Spleen (tissue), 11 donors: Measurements from ENCODE around the gene BRSK2. TPM values are rescaled to one million over a fixed set of nuclear protein-coding genes. Genes with fewer than 3 reads are reported as not detected.

Source experiments
- DNase-seq: peaks from one replicate; pipeline ENCODE4 v3.0.0-alpha.2; 2020
- H3K27ac ChIP-seq, 8 donors: fragments of 200-600 bp; sonication (generic) in 7 of 8; 1 replicate in 4 of 8; 2 replicates in 4 of 8; pipeline versions ENCODE4 v1.5.0 to v1.8.0; 2016 to 2021; ENCODE audit warnings: inconsistent platforms in 4 of 8, mild to moderate bottlenecking in 4 of 8, moderate library complexity in 1 of 8
- H3K27me3 ChIP-seq, 7 donors: fragments of 200-600 bp; sonication (generic) in 6 of 7; replicated peaks in 1 of 7; 1 replicate in 4 of 7; 2 replicates in 3 of 7; pipeline versions ENCODE4 v1.5.0 to v1.8.0; 2016 to 2021; ENCODE audit warnings: inconsistent platforms in 3 of 7, mild to moderate bottlenecking in 1 of 7
- H3K36me3 ChIP-seq, 6 donors: fragments of 200-600 bp; sonication (generic) in 5 of 6; 1 replicate in 4 of 6; 2 replicates in 2 of 6; pipeline versions ENCODE4 v1.5.0 to v1.8.0; 2016 to 2021; ENCODE audit warnings: inconsistent platforms in 2 of 6
- H3K4me1 ChIP-seq, 6 donors: fragments of 200-600 bp; sonication (generic) in 5 of 6; 1 replicate in 3 of 6; 2 replicates in 3 of 6; pipeline versions ENCODE4 v1.5.0 to v1.8.0; 2016 to 2021; ENCODE audit warnings: inconsistent platforms in 3 of 6
- H3K4me3 ChIP-seq, 8 donors: fragments of 200-600 bp; sonication (generic) in 7 of 8; 1 replicate in 4 of 8; 2 replicates in 4 of 8; pipeline versions ENCODE4 v1.5.0 to v1.8.0; 2016 to 2021; ENCODE audit warnings: inconsistent platforms in 4 of 8, mild to moderate bottlenecking in 4 of 8, moderate library complexity in 2 of 8
- H3K9me3 ChIP-seq, 8 donors: fragments of 200-600 bp; sonication (generic) in 7 of 8; 1 replicate in 4 of 8; 2 replicates in 4 of 8; pipeline versions ENCODE4 v1.5.0 to v1.8.0; 2016 to 2021; ENCODE audit warnings: inconsistent platforms in 4 of 8
- CTCF ChIP-seq, 11 experiments: fragments of 200-600 bp in 7 of 11; fragments of 450-650 bp in 4 of 11; sonication (generic) in 4 of 11; IDR thresholded peaks in 8 of 11; conservative IDR thresholded peaks in 3 of 11; 1 replicate in 7 of 11; 2 replicates in 4 of 11; pipeline versions ENCODE4 v1.4.0 to v1.8.0; 2016 to 2021; ENCODE audit warnings: antibody characterized with exemption in 11 of 11, inconsistent platforms in 4 of 11, mild to moderate bottlenecking in 1 of 11
- POLR2A ChIP-seq, 3 donors: fragments of 450-650 bp; IDR thresholded peaks; one replicate each; pipeline ENCODE4 v1.5.1; 2017; ENCODE audit warnings: antibody characterized with exemption in 3 of 3, mild to moderate bottlenecking in 1 of 3
- POLR2AphosphoS5 ChIP-seq, 3 donors: sonication (generic); formaldehyde crosslinking; IDR thresholded peaks; one replicate each; pipeline ENCODE4 v1.5.1; 2017; ENCODE audit warnings: antibody characterized with exemption in 3 of 3
- WGBS, 5 donors: extraction: QIAGEN DNeasy Blood & Tissue Kit in 3 of 5; methylation state at CpG; one replicate each; pipeline versions ENCODE4 v1.1.5 to v1.1.7; 2013 to 2018; 5-methylcytosine and 5-hydroxymethylcytosine counted together
- intact Hi-C: fragments of 100-400 bp; cut with DNase I; formaldehyde crosslinking; loops from one replicate; pipeline ENCODE4 v1.15.0; 2023; ENCODE audit warnings: low total_unique reads
- polyA plus RNA-seq, 3 donors: library from polyadenylated mRNA; stranded (reverse); fragments of 200-250 nt; gene quantifications; one replicate each; pipeline ENCODE4 v1.2.1, GENCODE V29; 2013
- total RNA-seq, 7 donors: library from RNA; depleted of rRNA in 3 of 7; stranded (reverse); fragments of >200 nt in 3 of 7; fragmentation: NEBNext Ultra II Directional in 4 of 7; extraction: Animal tissue kit (Norgen Biotek cat#: 25700) in 4 of 7; gene quantifications; one replicate each; pipeline versions ENCODE4 v1.1.0 to v1.2.1, GENCODE V29; 2016 to 2021
- donor health status: healthy with polysubstance abuse.
- donor health status: DM: no; HTN: no; CAD: no; lungs with moderate emphysema.
- donor health status: DM: no; HTN: no; CAD: no.
- donor health status: Bipolar disorder and iron deficiency.
- donor health status: healthy.
- donor health status: DM: no; HTN: no; CAD: no.
- donor health status: DM: yes; HTN: yes; CAD: no.

The BRSK2 gene
- total and polyA plus RNA-seq, 10 donors = 0.17 to 1.5 (median 0.42) TPM

DNA sequence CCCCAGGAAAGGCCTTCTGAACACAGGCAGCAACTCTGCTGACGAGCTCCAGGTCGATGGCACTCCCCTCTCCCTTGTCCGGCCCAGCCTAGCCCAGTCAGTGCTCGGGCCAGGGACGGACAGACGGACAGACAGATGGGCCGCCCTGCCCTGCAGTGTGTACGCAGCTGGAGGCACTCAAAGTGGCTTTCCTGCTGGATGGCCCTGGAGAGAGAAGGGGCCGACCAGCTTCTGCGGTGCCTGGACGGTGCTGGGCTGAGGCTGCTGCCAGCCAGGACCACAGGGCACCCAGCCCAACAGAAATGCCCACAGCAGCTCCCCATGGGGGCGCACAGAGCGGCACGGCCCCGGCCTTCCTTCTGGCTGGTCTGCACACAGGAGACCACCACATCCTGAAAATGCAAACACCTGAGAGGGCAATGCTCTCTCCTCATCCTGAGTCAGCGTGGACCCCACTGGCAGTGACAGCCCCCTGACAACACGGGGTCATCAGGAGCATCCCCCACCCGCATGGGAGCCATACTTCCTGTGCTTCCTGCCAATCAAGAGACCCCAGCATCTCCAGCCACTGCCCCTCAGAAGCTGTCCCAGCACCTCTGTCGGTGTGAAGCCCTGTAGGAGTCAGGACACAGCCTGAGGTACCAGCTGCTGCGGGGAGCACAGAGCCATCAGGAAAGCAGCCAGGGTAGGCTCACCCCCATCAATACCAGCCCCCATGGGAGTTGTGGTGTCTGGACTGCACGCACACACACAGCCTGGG, 97.5 kb downstream of the BRSK2 start:
- intact Hi-C loops = no loop called here
- H3K9me3 ChIP-seq = no peaks in the 10 kb centered on the region
- peaks cover 37 to 89% (median 68%) of the 10 kb centered on the region in 6 donors for H3K4me1 ChIP-seq
- H3K27ac ChIP-seq = peak overlapping the region in 2 of 8 donors; percentile 23 to 46
- DNase-seq = peak; percentile 65
- H3K27me3 ChIP-seq = no peaks in the 10 kb centered on the region
- TF ChIP-seq CTCF (IDR thresholded peaks at IDR 0.05 in 8 of 11, conservative IDR thresholded peaks at IDR 0.05 in 3 of 11) = no peak
- no peak for TF ChIP-seq POLR2AphosphoS5 (IDR thresholded peaks at IDR 0.05)
- no peak for TF ChIP-seq POLR2A (IDR thresholded peaks at IDR 0.05)
- H3K36me3 ChIP-seq = peaks cover 0 to 18% (median 0%) of the 10 kb centered on the region in 6 donors
- no peak overlapping the region for H3K4me3 ChIP-seq
- 79 to 84% (median 82%) methylated on average over 9 to 21 of the region's 21 CpGs for WGBS, 5 donors

GRCh38 chr11:1487851-1488574, 98.3 kb downstream of the BRSK2 start:
- whole genome bisulfite sequencing, 5 donors = 81 to 84% (median 83%) methylated on average over 17 to 23 of the region's 23 CpGs
- peak; percentile 73 for DNase-seq
- H3K36me3 ChIP-seq = peaks cover 0 to 10% (median 0%) of the 10 kb centered on the region in 6 donors
- H3K4me1 ChIP-seq = peaks cover 29 to 89% (median 68%) of the 10 kb centered on the region in 6 donors
- no peaks in the 10 kb centered on the region for H3K9me3 ChIP-seq
- H3K4me3 ChIP-seq = no peak overlapping the region
- H3K27ac ChIP-seq = peak overlapping the region in 2 of 8 donors; percentile 23 to 24
- H3K27me3 ChIP-seq = no peaks in the 10 kb centered on the region
- intact Hi-C loops = no loop called here
- no peak for TF ChIP-seq POLR2A (IDR thresholded peaks at IDR 0.05)
- peak in 1 of 3 donors; percentile 44 for TF ChIP-seq POLR2AphosphoS5 (IDR thresholded peaks at IDR 0.05)

- DNase-seq = peak; percentile 49
- no peak overlapping the region for H3K27ac ChIP-seq
- peaks cover 26 to 89% (median 68%) of the 10 kb centered on the region in 6 donors for H3K4me1 ChIP-seq
- TF ChIP-seq POLR2AphosphoS5 (IDR thresholded peaks at IDR 0.05) (peak in 1 of 3 donors; percentile 2), CTCF (IDR thresholded peaks at IDR 0.05 in 8 of 11, conservative IDR thresholded peaks at IDR 0.05 in 3 of 11) (no peak), POLR2A (IDR thresholded peaks at IDR 0.05) (no peak)
- no peak overlapping the region for H3K4me3 ChIP-seq
- no peaks in the 10 kb centered on the region for H3K9me3 ChIP-seq
- 86 to 94% (median 89%) methylated on average over 19 to 20 of the region's 20 CpGs for WGBS, 5 donors
- peaks cover 0 to 10% (median 0%) of the 10 kb centered on the region in 6 donors for H3K36me3 ChIP-seq
- intact Hi-C loops = no loop called here
- no peaks in the 10 kb centered on the region for H3K27me3 ChIP-seq
These were observed 98.9 kb downstream of the BRSK2 start for GRCh38 chr11:1488575-1489180.

DNA sequence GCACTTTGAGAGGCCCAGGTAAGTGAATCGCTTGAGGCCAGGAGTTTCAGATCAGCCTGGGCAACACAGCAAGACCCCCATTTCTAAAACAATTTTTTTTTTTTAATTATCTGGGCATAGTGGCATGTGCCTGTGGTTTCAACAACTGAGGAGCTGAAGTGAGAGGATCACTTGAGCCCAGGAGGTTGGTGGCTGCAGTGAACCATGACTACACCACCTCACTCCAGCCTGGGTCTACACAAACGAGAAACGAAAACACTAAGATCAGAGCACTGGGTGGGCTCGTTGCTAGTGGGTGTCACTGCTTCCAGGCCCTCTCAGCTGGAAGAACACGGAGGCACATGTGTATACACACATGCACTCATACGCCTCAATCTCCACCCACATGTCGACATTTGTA, 100.9 kb downstream of the BRSK2 start:
- no peak overlapping the region for H3K4me3 ChIP-seq
- TF ChIP-seq CTCF (IDR thresholded peaks at IDR 0.05 in 8 of 11, conservative IDR thresholded peaks at IDR 0.05 in 3 of 11) (no peak), POLR2AphosphoS5 (IDR thresholded peaks at IDR 0.05) (no peak), POLR2A (IDR thresholded peaks at IDR 0.05) (no peak)
- H3K4me1 ChIP-seq = peaks cover 22 to 82% (median 56%) of the 10 kb centered on the region in 6 donors
- H3K27ac ChIP-seq = no peak overlapping the region
- 71 to 81% (median 80%) methylated on average over 7 of the region's 7 CpGs for WGBS, 5 donors
- intact Hi-C loops = no loop called here
- DNase-seq = no peak
- peaks cover 0 to 2% (median 0%) of the 10 kb centered on the region in 8 donors for H3K9me3 ChIP-seq
- no peaks in the 10 kb centered on the region for H3K27me3 ChIP-seq
- no peaks in the 10 kb centered on the region for H3K36me3 ChIP-seq
